Panc1 (cell line): Measurements from ENCODE around the gene CNOT3. TPM values are rescaled to one million over a fixed set of nuclear protein-coding genes. Genes with fewer than 3 reads are reported as not detected.
"Not testable (repeated sequence)": the region's sequence is repeated elsewhere in the genome, so short reads cannot be mapped to it uniquely, and the experiment has no call there.

ENCODE experiments used
- ATAC-seq: fragments of 200-7000 bp; cut with Tn5 transposase; 2 replicates; pipeline ENCODE4 v1.9.1; 2020; ENCODE audit warnings: mild to moderate bottlenecking, moderate library complexity
- BruUV-seq: library from RNA; stranded (reverse); fragments of 400-500 nt; replicated peaks from 2 replicates; lab custom pipeline; 2021; lab: Mats Ljungman, UMichigan
- CTCF ChIA-PET: fragments of 300-600 bp; sonication (Branson Sonifier 250); formaldehyde crosslinking; loops from one replicate; lab custom pipeline; 2022; ENCODE audit warnings: antibody characterized with exemption; lab: Charles Lee
- POLR2A ChIA-PET: fragments of 300-600 bp; sonication (Branson Sonifier 250); formaldehyde crosslinking; loops from one replicate; lab custom pipeline; 2022; ENCODE audit warnings: antibody characterized with exemption; lab: Charles Lee
- DNase-seq: peaks from one replicate; pipeline ENCODE4 v3.0.0-alpha.2; 2010; ENCODE audit warnings: low read depth, low spot score
- H3K27ac ChIP-seq: 2 replicates; pipeline ENCODE4 v1.5.1; 2011; ENCODE audit warnings: mild to moderate bottlenecking, low read length, inconsistent platforms
- H3K27me3 ChIP-seq: fragments of 200-500 bp; sonication (Bioruptor generic); 2 replicates; pipeline ENCODE4 v1.6.0; 2014; ENCODE audit warnings: low read length, inconsistent platforms; ENCODE audit not compliant: control insufficient read depth, insufficient read depth
- H3K36me3 ChIP-seq: fragments of 200-500 bp; sonication (Bioruptor generic); 2 replicates; pipeline ENCODE4 v1.5.1; 2014; ENCODE audit warnings: inconsistent platforms, mild to moderate bottlenecking, low read length, moderate library complexity; ENCODE audit not compliant: control insufficient read depth, insufficient read depth
- H3K4me1 ChIP-seq: 2 replicates; pipeline ENCODE4 v1.5.1; 2011; ENCODE audit warnings: inconsistent platforms, mild to moderate bottlenecking, low read length, moderate library complexity; ENCODE audit not compliant: control insufficient read depth, insufficient read depth
- H3K4me3 ChIP-seq, 2 experiments: 2 replicates each; pipeline ENCODE4 v1.5.1; 2011 to 2012; ENCODE audit warnings: low read depth in 2 of 2, low read length in 2 of 2, mild to moderate bottlenecking in 2 of 2, inconsistent platforms in 1 of 2, moderate library complexity in 1 of 2
- H3K9me3 ChIP-seq: fragments of 200-500 bp; sonication (Bioruptor generic); 2 replicates; pipeline ENCODE4 v1.5.1; 2014; ENCODE audit warnings: low read depth, mild to moderate bottlenecking, inconsistent platforms, low read length, moderate library complexity; ENCODE audit not compliant: control insufficient read depth, insufficient read depth
- CTCF ChIP-seq: fragments of 450-650 bp; IDR thresholded peaks from 2 replicates; pipeline ENCODE4 v1.5.1; 2017; ENCODE audit warnings: mild to moderate bottlenecking
- POLR2AphosphoS5 ChIP-seq: IDR thresholded peaks from 2 replicates; pipeline ENCODE4 v1.6.1; 2012; ENCODE audit warnings: mild to moderate bottlenecking, low read depth, low read length, moderate library complexity
- REST ChIP-seq, 2 experiments: IDR thresholded peaks; 2 replicates each; pipeline ENCODE4 v1.6.1; 2011 to 2012; ENCODE audit warnings: low read depth in 2 of 2, control low read depth in 1 of 2, low read length in 1 of 2, mild to moderate bottlenecking in 1 of 2, moderate library complexity in 1 of 2; ENCODE audit not compliant: insufficient read depth in 1 of 2
- SIN3A ChIP-seq: IDR thresholded peaks from 2 replicates; pipeline ENCODE4 v1.6.1; 2012; ENCODE audit warnings: low read depth, mild to moderate bottlenecking, low read length, moderate library complexity, borderline replicate concordance; ENCODE audit not compliant: insufficient read depth
- TCF7L2 ChIP-seq: IDR thresholded peaks from 2 replicates; pipeline ENCODE4 v1.6.1; 2011; ENCODE audit warnings: mild to moderate bottlenecking, low read depth, low read length, inconsistent platforms
- in situ Hi-C: cut with HindIII; loops from 2 replicates; pipeline ENCODE4 v1.10.0; 2016; ENCODE audit warnings: low sequenced_read_pairs, low pct_unique_long_range_greater_than_20kb
- intact Hi-C: fragments of 100-400 bp; cut with micrococcal nuclease; formaldehyde crosslinking; loops from one replicate; pipeline ENCODE4 v1.10.0; 2022; ENCODE audit not compliant: unreplicated experiment
- total RNA-seq: library from RNA; stranded (reverse); gene quantifications from one replicate; pipeline ENCODE4 v1.2.1, GENCODE V29; 2021; ENCODE audit not compliant: unreplicated experiment

Gene CNOT3
- total RNA-seq, 1 experiment from 2014 or later, result 111 TPM

- H3K4me3 ChIP-seq, result peak overlapping the region; percentile 45 to 74
- ATAC-seq (peak; percentile 83), DNase-seq (no peak)
- TF ChIP-seq SIN3A (no peak), POLR2AphosphoS5 (no peak), CTCF (no peak), TCF7L2 (no peak), REST (IDR thresholded peaks at IDR 0.05; ENCODE audit: insufficient read depth in 1 of 2, low read depth in 2 of 2, low read length in 1 of 2) (no peak)
- in situ Hi-C loops (no loop called here), intact Hi-C loops (loop anchor here (5.0 kb wide), 1 partner anchor 64 kb away; no protein-coding TSS in a partner anchor)
- H3K4me1 ChIP-seq, result peaks cover 16% of the 10 kb centered on the region
- no TSS peak for BruUV-seq
- ChIA-PET CTCF (interaction anchor here (0.7 to 1.1 kb wide), 4 partner anchors 15 to 190 kb away, joined by 3 to 7 read pairs (median 4); partner anchors contain the start of gene TARM1), POLR2A (interaction anchor here (0.7 kb wide), 1 partner anchor 107 kb away, joined by 3 read pairs; no protein-coding TSS in a partner anchor)
- no peaks in the 10 kb centered on the region for H3K36me3 ChIP-seq
- no peaks in the 10 kb centered on the region for H3K27me3 ChIP-seq
- peak overlapping the region; percentile 89 for H3K27ac ChIP-seq
- peaks cover 4% of the 10 kb centered on the region; the same call in 1 of the 2 replicates for H3K9me3 ChIP-seq
These were observed 40.9 kb upstream of the CNOT3 start for GRCh38 chr19:54096617-54097106.

GRCh38 chr19:54099190-54099902 lies 38.2 kb upstream of the CNOT3 start:
- POLR2A ChIA-PET, result no interaction called here
- intact Hi-C loops (loop anchor here (5.0 kb wide), 1 partner anchor 67 kb away; no protein-coding TSS in a partner anchor), in situ Hi-C loops (no loop called here)
- H3K4me1 ChIP-seq, result peaks cover 19% of the 10 kb centered on the region
- CTCF ChIA-PET, result interaction anchor here (0.7 kb wide), 1 partner anchor 489 kb away, joined by 5 read pairs; no protein-coding TSS in a partner anchor
- DNase-seq (no peak), ATAC-seq (no peak)
- no TSS peak for BruUV-seq
- peaks cover 3% of the 10 kb centered on the region; the same call in 1 of the 2 replicates for H3K9me3 ChIP-seq
- H3K36me3 ChIP-seq, result no peaks in the 10 kb centered on the region; the same call in 1 of the 2 replicates
- no peaks in the 10 kb centered on the region for H3K27me3 ChIP-seq
- H3K27ac ChIP-seq, result peak overlapping the region; percentile 62; the same call in 1 of the 2 replicates
- no peak overlapping the region for H3K4me3 ChIP-seq
- TF ChIP-seq SIN3A, result no peak
- no peak for TF ChIP-seq CTCF
- no peak for TF ChIP-seq POLR2AphosphoS5
- TF ChIP-seq REST (IDR thresholded peaks at IDR 0.05; ENCODE audit: insufficient read depth in 1 of 2, low read depth in 2 of 2, low read length in 1 of 2), result no peak
- TF ChIP-seq TCF7L2, result no peak

GRCh38 chr19:54099903-54100255 lies 37.7 kb upstream of the CNOT3 start:
- POLR2A ChIA-PET, result not testable (repeated sequence)
- intact Hi-C loops, result loop anchor here (5.0 kb wide), 1 partner anchor 68 kb away; no protein-coding TSS in a partner anchor

More at GRCh38 chr19:54099903-54100255, 37.7 kb upstream of the CNOT3 start:
- peak overlapping the region; percentile 77 for H3K27ac ChIP-seq
- in situ Hi-C loops, H3K36me3 ChIP-seq, CTCF ChIA-PET, H3K9me3 ChIP-seq, H3K27me3 ChIP-seq, H3K4me3 ChIP-seq, DNase-seq, ATAC-seq, BruUV-seq: not testable (repeated sequence)
- peaks cover 19% of the 10 kb centered on the region for H3K4me1 ChIP-seq
